CD4-positive, alpha-beta T cell treated with Interferon gamma for 1 hour (primary cell): ENCODE data around the gene COX8C.
"Not testable (repeated sequence)": the region's sequence is repeated elsewhere in the genome, so short reads cannot be mapped to it uniquely, and the experiment has no call there.

Source experiments
- DNase-seq: peaks from one replicate; pipeline ENCODE4 v3.0.0-alpha.2; 2020

Gene COX8C

GRCh38 chr14:93375673-93376156 is 28.7 kb downstream of the COX8C start:
- DNase-seq: peak; percentile 68

GRCh38 chr14:93379831-93380230 is 32.8 kb downstream of the COX8C start:
- DNase-seq: no peak

- no peak for DNase-seq
Observed at GRCh38 chr14:93381644-93382043, 34.7 kb downstream of the COX8C start.

GRCh38 chr14:93384256-93384655 is 37.3 kb downstream of the COX8C start:
- not testable (repeated sequence) for DNase-seq

- peak; percentile 8 for DNase-seq
Observed at GRCh38 chr14:93395231-93395630, 48.2 kb downstream of the COX8C start.

GRCh38 chr14:93396456-93396855 is 49.5 kb downstream of the COX8C start:
- DNase-seq: no peak
